Type B pancreatic cell (in vitro differentiated cells): ENCODE measurements around the gene CUX1. TPM values are rescaled to one million over a fixed set of nuclear protein-coding genes. Genes with fewer than 3 reads are reported as not detected.

Experiments
- DNase-seq: peaks from one replicate; pipeline ENCODE4 v3.0.0; 2021; ENCODE audit warnings: mixed read lengths; ENCODE audit not compliant: unreplicated experiment; ENCODE audit errors: extremely low spot score
- H3K27ac Mint-ChIP-seq: 2 replicates; pipeline ENCODE4 v1.8.0; 2021; ENCODE audit warnings: mild to moderate bottlenecking, mixed read lengths
- H3K27me3 Mint-ChIP-seq: 2 replicates; pipeline ENCODE4 v1.8.0; 2021; ENCODE audit warnings: mixed read lengths
- H3K36me3 Mint-ChIP-seq: 2 replicates; pipeline ENCODE4 v1.8.0; 2021; ENCODE audit warnings: mixed read lengths
- H3K4me1 Mint-ChIP-seq: one replicate; pipeline ENCODE4 v1.8.0; 2021; ENCODE audit warnings: mixed read lengths; ENCODE audit not compliant: unreplicated experiment
- H3K4me3 Mint-ChIP-seq: 2 replicates; pipeline ENCODE4 v1.8.0; 2021; ENCODE audit warnings: mild to moderate bottlenecking, mixed read lengths
- H3K9me3 Mint-ChIP-seq: 2 replicates; pipeline ENCODE4 v1.8.0; 2021; ENCODE audit warnings: mixed read lengths
- CTCF ChIP-seq: fragments of 200-600 bp; sonication (generic); conservative IDR thresholded peaks from 2 replicates; pipeline ENCODE4 v1.5.0; 2021; ENCODE audit warnings: antibody characterized with exemption, mild to moderate bottlenecking
- total RNA-seq: library from RNA; stranded (reverse); gene quantifications from 2 replicates; pipeline ENCODE4 v1.2.1, GENCODE V29; 2021; ENCODE audit warnings: low replicate concordance

Gene CUX1
- total RNA-seq, 1 donor from 2014 or later = 76.4 TPM

- H3K27me3 Mint-ChIP-seq = no peaks in the 10 kb centered on the region
- no peaks in the 10 kb centered on the region for H3K9me3 Mint-ChIP-seq
- peaks cover 28% of the 10 kb centered on the region for H3K36me3 Mint-ChIP-seq
- H3K4me3 Mint-ChIP-seq = no peak overlapping the region
- DNase-seq = no peak
- no peak for TF ChIP-seq CTCF
- no peak overlapping the region for H3K27ac Mint-ChIP-seq
- no peaks in the 10 kb centered on the region for H3K4me1 Mint-ChIP-seq
Observed at GRCh38 chr7:102191556-102192379, 374.3 kb downstream of the CUX1 start.

- H3K4me3 Mint-ChIP-seq = no peak overlapping the region
- H3K27me3 Mint-ChIP-seq = no peaks in the 10 kb centered on the region
- DNase-seq = no peak
- H3K27ac Mint-ChIP-seq = no peak overlapping the region
- no peaks in the 10 kb centered on the region for H3K4me1 Mint-ChIP-seq
- peaks cover 30% of the 10 kb centered on the region for H3K36me3 Mint-ChIP-seq
- no peak for TF ChIP-seq CTCF
- H3K9me3 Mint-ChIP-seq = no peaks in the 10 kb centered on the region
Observed at GRCh38 chr7:102192790-102193189, 375.4 kb downstream of the CUX1 start.

- no peak for TF ChIP-seq CTCF
- Mint-ChIP-seq H3K27me3 (no peaks in the 10 kb centered on the region), H3K36me3 (peaks cover 33% of the 10 kb centered on the region), H3K27ac (no peak overlapping the region), H3K4me1 (no peaks in the 10 kb centered on the region), H3K9me3 (no peaks in the 10 kb centered on the region), H3K4me3 (no peak overlapping the region)
- DNase-seq = no peak
Observed at GRCh38 chr7:102193806-102194205, 376.4 kb downstream of the CUX1 start.

- Mint-ChIP-seq H3K4me1 (peaks cover 4% of the 10 kb centered on the region), H3K9me3 (no peaks in the 10 kb centered on the region), H3K27me3 (no peaks in the 10 kb centered on the region), H3K36me3 (peaks cover 30% of the 10 kb centered on the region), H3K4me3 (no peak overlapping the region), H3K27ac (no peak overlapping the region)
- no peak for DNase-seq
- TF ChIP-seq CTCF = no peak
Observed at GRCh38 chr7:102195361-102195760, 377.9 kb downstream of the CUX1 start.

- Mint-ChIP-seq H3K27ac (no peak overlapping the region), H3K4me3 (no peak overlapping the region), H3K4me1 (peaks cover 4% of the 10 kb centered on the region), H3K27me3 (no peaks in the 10 kb centered on the region), H3K9me3 (no peaks in the 10 kb centered on the region), H3K36me3 (peaks cover 24% of the 10 kb centered on the region)
- no peak for TF ChIP-seq CTCF
- DNase-seq = no peak
Observed at GRCh38 chr7:102196028-102196427, 378.6 kb downstream of the CUX1 start.
